Measurements from ENCODE around the gene RC3H1.

GRCh38 chr1:173884701-173885100 lies 137.5 kb downstream of the RC3H1 start:
- TF ChIP-seq POLR2AphosphoS5 (IDR thresholded peaks at IDR 0.05) (no peak), EP300 (IDR thresholded peaks at IDR 0.05) (no peak), POLR2A (IDR thresholded peaks at IDR 0.05) (no peak)
- TF ChIP-seq, protein P1, sequence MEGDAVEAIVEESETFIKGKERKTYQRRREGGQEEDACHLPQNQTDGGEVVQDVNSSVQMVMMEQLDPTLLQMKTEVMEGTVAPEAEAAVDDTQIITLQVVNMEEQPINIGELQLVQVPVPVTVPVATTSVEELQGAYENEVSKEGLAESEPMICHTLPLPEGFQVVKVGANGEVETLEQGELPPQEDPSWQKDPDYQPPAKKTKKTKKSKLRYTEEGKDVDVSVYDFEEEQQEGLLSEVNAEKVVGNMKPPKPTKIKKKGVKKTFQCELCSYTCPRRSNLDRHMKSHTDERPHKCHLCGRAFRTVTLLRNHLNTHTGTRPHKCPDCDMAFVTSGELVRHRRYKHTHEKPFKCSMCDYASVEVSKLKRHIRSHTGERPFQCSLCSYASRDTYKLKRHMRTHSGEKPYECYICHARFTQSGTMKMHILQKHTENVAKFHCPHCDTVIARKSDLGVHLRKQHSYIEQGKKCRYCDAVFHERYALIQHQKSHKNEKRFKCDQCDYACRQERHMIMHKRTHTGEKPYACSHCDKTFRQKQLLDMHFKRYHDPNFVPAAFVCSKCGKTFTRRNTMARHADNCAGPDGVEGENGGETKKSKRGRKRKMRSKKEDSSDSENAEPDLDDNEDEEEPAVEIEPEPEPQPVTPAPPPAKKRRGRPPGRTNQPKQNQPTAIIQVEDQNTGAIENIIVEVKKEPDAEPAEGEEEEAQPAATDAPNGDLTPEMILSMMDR (IDR thresholded peaks at IDR 0.05) = no peak

Measured in stomach (tissue), 4 donors.